ENCODE results near the gene IL1RAPL2.

DNA sequence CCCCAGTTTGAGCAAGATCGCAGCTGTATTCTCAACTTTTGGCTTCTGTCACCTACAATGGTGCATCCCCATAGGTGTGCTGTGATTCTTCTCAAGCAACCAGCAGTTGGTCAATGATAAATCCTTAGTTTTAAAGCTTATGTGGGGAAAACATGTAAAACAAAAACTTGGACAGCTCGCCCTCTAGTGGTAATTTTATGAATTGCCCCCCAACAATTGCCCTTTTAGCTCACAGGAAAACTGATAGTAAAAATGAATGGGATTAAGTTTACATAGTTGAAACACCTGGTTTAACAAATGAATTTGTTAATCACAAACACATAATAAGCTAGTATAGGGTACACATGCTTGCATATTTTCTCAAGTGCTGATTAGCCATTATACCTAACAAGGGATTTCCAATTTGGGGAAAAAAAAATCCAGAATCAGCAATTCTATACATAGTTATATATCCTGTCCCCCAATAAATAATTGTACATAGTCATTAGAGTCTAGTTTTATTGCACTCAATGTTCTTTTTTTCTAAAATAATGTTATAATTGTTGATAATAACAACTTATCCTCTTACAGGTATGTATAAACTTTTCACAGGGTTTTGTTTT is 624.4 kb downstream of the IL1RAPL2 start:
- TF ChIP-seq, protein P1, sequence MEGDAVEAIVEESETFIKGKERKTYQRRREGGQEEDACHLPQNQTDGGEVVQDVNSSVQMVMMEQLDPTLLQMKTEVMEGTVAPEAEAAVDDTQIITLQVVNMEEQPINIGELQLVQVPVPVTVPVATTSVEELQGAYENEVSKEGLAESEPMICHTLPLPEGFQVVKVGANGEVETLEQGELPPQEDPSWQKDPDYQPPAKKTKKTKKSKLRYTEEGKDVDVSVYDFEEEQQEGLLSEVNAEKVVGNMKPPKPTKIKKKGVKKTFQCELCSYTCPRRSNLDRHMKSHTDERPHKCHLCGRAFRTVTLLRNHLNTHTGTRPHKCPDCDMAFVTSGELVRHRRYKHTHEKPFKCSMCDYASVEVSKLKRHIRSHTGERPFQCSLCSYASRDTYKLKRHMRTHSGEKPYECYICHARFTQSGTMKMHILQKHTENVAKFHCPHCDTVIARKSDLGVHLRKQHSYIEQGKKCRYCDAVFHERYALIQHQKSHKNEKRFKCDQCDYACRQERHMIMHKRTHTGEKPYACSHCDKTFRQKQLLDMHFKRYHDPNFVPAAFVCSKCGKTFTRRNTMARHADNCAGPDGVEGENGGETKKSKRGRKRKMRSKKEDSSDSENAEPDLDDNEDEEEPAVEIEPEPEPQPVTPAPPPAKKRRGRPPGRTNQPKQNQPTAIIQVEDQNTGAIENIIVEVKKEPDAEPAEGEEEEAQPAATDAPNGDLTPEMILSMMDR (IDR thresholded peaks at IDR 0.05; ENCODE audit: insufficient read depth, low read length, poor library complexity, severe bottlenecking), result peak; percentile 34
- TF ChIP-seq EZH2phosphoT487 (conservative IDR thresholded peaks at IDR 0.05; ENCODE audit: low read length), result no peak

Measured in SU-DHL-6 (cell line).